Measurements from ENCODE around the gene BCKDHA.

GRCh38 chr19:41357746-41358145 is 39.9 kb upstream of the BCKDHA start:
- TF ChIP-seq CTCF (IDR thresholded peaks at IDR 0.05; ENCODE audit: poor library complexity) (no peak), EZH2phosphoT487 (IDR thresholded peaks at IDR 0.05; ENCODE audit: low read depth, severe bottlenecking, unreplicated experiment) (no peak), EZH2 (IDR thresholded peaks at IDR 0.05; ENCODE audit: borderline replicate concordance) (no peak)

Data from hepatocyte (in vitro differentiated cells).